ENCODE data around the gene PLAAT5. TPM values are rescaled to one million over a fixed set of nuclear protein-coding genes. Genes with fewer than 3 reads are reported as not detected.

Gene PLAAT5
- total and polyA plus RNA-seq, 2 donors (not counting 3 experiments of a cell fraction or from before 2014, with no cell fraction given), result not detected

GRCh38 chr11:63417174-63417852 lies 73.7 kb downstream of the PLAAT5 start:
- H3K9me3 ChIP-seq (replicated peaks; ENCODE audit: control insufficient read depth, insufficient read depth, low read length), result no peaks in the 10 kb centered on the region
- TF ChIP-seq JUN (IDR thresholded peaks at IDR 0.05; ENCODE audit: borderline replicate concordance, insufficient read depth, insufficient read length, low read depth), result no peak
- no peak for TF ChIP-seq MYC (IDR thresholded peaks at IDR 0.05; ENCODE audit: low read depth, low read length)
- TF ChIP-seq CTCF (IDR thresholded peaks at IDR 0.05; ENCODE audit: extremely low read depth in 1 of 2, insufficient read depth in 1 of 2, low read depth in 1 of 2, low read length in 2 of 2), result no peak
- TF ChIP-seq POLR2A (IDR thresholded peaks at IDR 0.05; ENCODE audit: low read depth, low read length), result no peak
- no peak for TF ChIP-seq FOS (IDR thresholded peaks at IDR 0.05; ENCODE audit: borderline replicate concordance, insufficient read depth, low read length)
- no peak for TF ChIP-seq POLR2AphosphoS5 (IDR thresholded peaks at IDR 0.05; ENCODE audit: insufficient read depth, low read depth, low read length)
- TF ChIP-seq EZH2 (IDR thresholded peaks at IDR 0.05; ENCODE audit: borderline replicate concordance, low read depth, low read length, severe bottlenecking), result no peak
- TF ChIP-seq GATA2 (IDR thresholded peaks at IDR 0.05; ENCODE audit: insufficient read depth, insufficient read length, low read depth, low read length), result no peak
- TF ChIP-seq MAX (IDR thresholded peaks at IDR 0.05; ENCODE audit: insufficient read depth, insufficient read length), result no peak
- H2AFZ ChIP-seq (ENCODE audit: low read depth, low read length), result no peak overlapping the region
- ChIA-PET POLR2A (no interaction called here), CTCF (no interaction called here)
- H3K9ac ChIP-seq (replicated peaks; ENCODE audit: extremely low read depth, insufficient read depth, low read length), result no peak overlapping the region
- no peaks in the 10 kb centered on the region for H3K36me3 ChIP-seq (ENCODE audit: control insufficient read depth in 2 of 2, extremely low read depth in 1 of 2, insufficient read depth in 2 of 2, low read length in 2 of 2)
- H3K9me1 ChIP-seq (replicated peaks; ENCODE audit: control insufficient read depth, extremely low read depth, insufficient read depth, low read length), result no peaks in the 10 kb centered on the region
- H3K27me3 ChIP-seq (ENCODE audit: control insufficient read depth in 2 of 2, insufficient read depth in 2 of 2, low read length in 2 of 2), result no peaks in the 10 kb centered on the region
- intact Hi-C loops (cut with micrococcal nuclease), result no loop called here
- H3K4me3 ChIP-seq (replicated peaks in 1 of 3; ENCODE audit: insufficient read depth in 1 of 3, low read depth in 1 of 3, low read length in 3 of 3), result no peak overlapping the region
- no peak for FAIRE-seq
- H3K27ac ChIP-seq (ENCODE audit: insufficient read depth, low read depth, low read length), result no peak overlapping the region
- dilution Hi-C loops (cut with MboI; ENCODE audit: extremely low pct_ligation_motif_present, low sequenced_read_pairs), result no loop called here
- no peaks in the 10 kb centered on the region for H3K79me2 ChIP-seq (ENCODE audit: control insufficient read depth, insufficient read depth, low read length)
- no peaks in the 10 kb centered on the region for H3K4me1 ChIP-seq (ENCODE audit: control insufficient read depth, extremely low read depth, insufficient read depth, low read length)
- DNase-seq (ENCODE audit: low read depth, low spot score), result no peak
- H3K4me2 ChIP-seq (ENCODE audit: insufficient read depth, low read length), result no peak overlapping the region
- no TSS peak for BruUV-seq (replicated peaks)
- no peaks in the 10 kb centered on the region for H4K20me1 ChIP-seq (replicated peaks; ENCODE audit: control insufficient read depth, extremely low read depth, insufficient read depth, low read length)

Other genes with a start within 250 kb of the PLAAT5 start
- not detected in 2 replicates for gene SLC22A25, start 247.6 kb downstream of the PLAAT5 start, total RNA-seq
- gene SLC22A25, start 247.6 kb downstream of the PLAAT5 start, polyA plus RNA-seq, result not detected in 2 replicates
- not detected in 2 replicates for gene SLC22A9, start 121.4 kb downstream of the PLAAT5 start, total RNA-seq
- gene SLC22A9, start 121.4 kb downstream of the PLAAT5 start, polyA plus RNA-seq, result not detected in 2 replicates
- gene LGALS12, start 14.9 kb upstream of the PLAAT5 start, total RNA-seq, result not detected in 2 replicates
- gene LGALS12, start 14.9 kb upstream of the PLAAT5 start, polyA plus RNA-seq, result not detected in 2 replicates
- 0.95 TPM in 1 of 2 replicates, not detected in the other for gene PLAAT4, start 45.6 kb upstream of the PLAAT5 start, total RNA-seq
- 0.88 and 1.7 TPM in 2 replicates for gene PLAAT4, start 45.6 kb upstream of the PLAAT5 start, polyA plus RNA-seq
- gene PLAAT2, start 72.2 kb upstream of the PLAAT5 start, total RNA-seq, result not detected in 2 replicates
- 0.40 TPM in 1 of 2 replicates, not detected in the other for gene PLAAT2, start 72.2 kb upstream of the PLAAT5 start, polyA plus RNA-seq
- gene PLAAT3, start 123.3 kb upstream of the PLAAT5 start, total RNA-seq, result 22.8 and 24.2 TPM in 2 replicates
- gene PLAAT3, start 123.3 kb upstream of the PLAAT5 start, polyA plus RNA-seq, result 37.0 and 40.2 TPM in 2 replicates
- 70.0 and 70.2 TPM in 2 replicates for gene ATL3, start 180.2 kb upstream of the PLAAT5 start, total RNA-seq
- gene ATL3, start 180.2 kb upstream of the PLAAT5 start, polyA plus RNA-seq, result 21.7 and 25.0 TPM in 2 replicates
- 109 and 112 TPM in 2 replicates for gene RTN3, start 190.3 kb upstream of the PLAAT5 start, total RNA-seq
- gene RTN3, start 190.3 kb upstream of the PLAAT5 start, polyA plus RNA-seq, result 90.6 and 93.6 TPM in 2 replicates